ENCODE measurements around the gene UPK1B.

Gene UPK1B

DNA sequence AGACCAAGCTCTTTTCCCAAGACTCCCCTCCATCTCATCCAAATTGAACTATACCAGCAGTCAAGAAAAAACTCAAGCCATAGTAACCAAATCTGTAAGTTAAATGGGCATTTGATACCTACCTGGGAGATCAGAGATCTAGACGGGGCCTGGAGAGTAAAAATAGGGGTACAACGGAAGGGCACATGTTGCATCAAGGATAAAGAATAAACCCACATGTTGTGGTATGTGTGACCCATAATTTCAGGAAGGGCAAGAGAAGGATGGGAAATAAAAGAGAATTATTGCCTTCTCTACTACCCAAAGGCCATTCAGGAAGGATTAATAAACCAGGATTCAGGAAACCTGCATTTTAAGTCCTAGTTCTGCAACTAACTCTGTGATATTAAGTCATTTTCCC lies 25.9 kb upstream of the UPK1B start:
- Histone ChIP-seq H3K4me3 (ENCODE audit: low read depth, low read length) (no peak overlapping the region), H3K4me1 (ENCODE audit: control insufficient read depth, insufficient read depth, low read length) (no peaks in the 10 kb centered on the region), H3K36me3 (ENCODE audit: control insufficient read depth in 2 of 2, insufficient read depth in 1 of 2, low read length in 2 of 2) (no peaks in the 10 kb centered on the region), H3K9me3 (ENCODE audit: control insufficient read depth, insufficient read depth, low read depth, low read length) (no peaks in the 10 kb centered on the region), H3K27ac (ENCODE audit: extremely low read depth, low read depth, low read length) (no peak overlapping the region)
- CTCF ChIA-PET = interaction anchor here (0.7 kb wide), 1 partner anchor 311 kb away, joined by 3 read pairs; no protein-coding TSS in a partner anchor
- POLR2A ChIA-PET = no interaction called here
- TF ChIP-seq TRIM28 (IDR thresholded peaks at IDR 0.05; ENCODE audit: borderline replicate concordance, low read length) (no peak), TSHZ1 (tag by site-specific recombination; IDR thresholded peaks at IDR 0.05; ENCODE audit: borderline replicate concordance) (no peak), ZBTB48 (tag by site-specific recombination; IDR thresholded peaks at IDR 0.05) (no peak), ZNF426 (tag by site-specific recombination; IDR thresholded peaks at IDR 0.05) (no peak), ZNF214 (tag by site-specific recombination; IDR thresholded peaks at IDR 0.05; ENCODE audit: borderline replicate concordance) (no peak), ZNF423 (tag by site-specific recombination; IDR thresholded peaks at IDR 0.05) (no peak), ZBTB10 (tag by site-specific recombination; IDR thresholded peaks at IDR 0.05) (no peak), ZNF184 (tag by site-specific recombination; IDR thresholded peaks at IDR 0.05) (no peak), ZNF837 (tag by site-specific recombination; IDR thresholded peaks at IDR 0.05) (no peak), KLF9 (tag by site-specific recombination; IDR thresholded peaks at IDR 0.05; ENCODE audit: low read depth) (no peak), ZBTB17 (tag by site-specific recombination; IDR thresholded peaks at IDR 0.05) (no peak), ZNF157 (tag by site-specific recombination; IDR thresholded peaks at IDR 0.05) (no peak), ZNF24 (tag by site-specific recombination; IDR thresholded peaks at IDR 0.05) (no peak), ZNF529 (tag by site-specific recombination; IDR thresholded peaks at IDR 0.05; ENCODE audit: insufficient replicate concordance) (no peak), ZXDB (tag by site-specific recombination; IDR thresholded peaks at IDR 0.05) (no peak), ZNF174 (tag by site-specific recombination; IDR thresholded peaks at IDR 0.05) (no peak)

GRCh38 chr3:119148493-119149180 lies 24.8 kb upstream of the UPK1B start:
- H3K4me1 ChIP-seq (ENCODE audit: control insufficient read depth, insufficient read depth, low read length) = no peaks in the 10 kb centered on the region
- no peaks in the 10 kb centered on the region for H3K36me3 ChIP-seq (ENCODE audit: control insufficient read depth in 2 of 2, insufficient read depth in 1 of 2, low read length in 2 of 2)
- H3K9me3 ChIP-seq (ENCODE audit: control insufficient read depth, insufficient read depth, low read depth, low read length) = no peaks in the 10 kb centered on the region
- CTCF ChIA-PET = interaction anchor here (0.6 kb wide), 1 partner anchor 264 kb away, joined by 3 read pairs; no protein-coding TSS in a partner anchor
- no peak for TF ChIP-seq ZNF792 (tag by site-specific recombination; IDR thresholded peaks at IDR 0.05)
- TF ChIP-seq ZNF202 (tag by site-specific recombination; IDR thresholded peaks at IDR 0.05; ENCODE audit: borderline replicate concordance) = no peak
- TF ChIP-seq, protein P1, sequence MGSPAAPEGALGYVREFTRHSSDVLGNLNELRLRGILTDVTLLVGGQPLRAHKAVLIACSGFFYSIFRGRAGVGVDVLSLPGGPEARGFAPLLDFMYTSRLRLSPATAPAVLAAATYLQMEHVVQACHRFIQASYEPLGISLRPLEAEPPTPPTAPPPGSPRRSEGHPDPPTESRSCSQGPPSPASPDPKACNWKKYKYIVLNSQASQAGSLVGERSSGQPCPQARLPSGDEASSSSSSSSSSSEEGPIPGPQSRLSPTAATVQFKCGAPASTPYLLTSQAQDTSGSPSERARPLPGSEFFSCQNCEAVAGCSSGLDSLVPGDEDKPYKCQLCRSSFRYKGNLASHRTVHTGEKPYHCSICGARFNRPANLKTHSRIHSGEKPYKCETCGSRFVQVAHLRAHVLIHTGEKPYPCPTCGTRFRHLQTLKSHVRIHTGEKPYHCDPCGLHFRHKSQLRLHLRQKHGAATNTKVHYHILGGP (tag by site-specific recombination; IDR thresholded peaks at IDR 0.05) = no peak
- TF ChIP-seq EGR2 (tag by site-specific recombination; IDR thresholded peaks at IDR 0.05; ENCODE audit: low read depth) = no peak
- TF ChIP-seq ZNF521 (tag by site-specific recombination; IDR thresholded peaks at IDR 0.05) = no peak
- TF ChIP-seq ZFP69B (tag by site-specific recombination; IDR thresholded peaks at IDR 0.05) = no peak
- no peak for TF ChIP-seq ZNF324 (tag by site-specific recombination; IDR thresholded peaks at IDR 0.05)
- TF ChIP-seq ZNF747 (tag by site-specific recombination; IDR thresholded peaks at IDR 0.05) = no peak
- no peak for TF ChIP-seq ZNF548 (tag by site-specific recombination; IDR thresholded peaks at IDR 0.05)
- TF ChIP-seq ZBTB6 (tag by site-specific recombination; IDR thresholded peaks at IDR 0.05) = no peak
- TF ChIP-seq SALL2 (tag by site-specific recombination; IDR thresholded peaks at IDR 0.05; ENCODE audit: borderline replicate concordance) = no peak
- no peak overlapping the region for H3K4me3 ChIP-seq (ENCODE audit: low read depth, low read length)
- H3K27ac ChIP-seq (ENCODE audit: extremely low read depth, low read depth, low read length) = no peak overlapping the region
- POLR2A ChIA-PET = no interaction called here
